Uterus (tissue), 2 donors: ENCODE results near the gene LDB3.

ENCODE experiments used
- POLR2A ChIP-seq, 2 donors: fragments of 450-650 bp; IDR thresholded peaks; one replicate each; pipeline ENCODE4 v1.6.1; 2016; ENCODE audit warnings: antibody characterized with exemption in 2 of 2, mild to moderate bottlenecking in 1 of 2, moderate library complexity in 1 of 2
- TF ChIP-seq, protein P1 (sequence below), 4 experiments: fragments of 200-600 bp in 2 of 4; fragments of 450-650 bp in 2 of 4; sonication (generic) in 2 of 4; IDR thresholded peaks; one replicate each; pipeline ENCODE4 v1.5.1; 2016 to 2019; ENCODE audit warnings: antibody characterized with exemption in 4 of 4, mild to moderate bottlenecking in 2 of 4, moderate library complexity in 1 of 4

DNA sequence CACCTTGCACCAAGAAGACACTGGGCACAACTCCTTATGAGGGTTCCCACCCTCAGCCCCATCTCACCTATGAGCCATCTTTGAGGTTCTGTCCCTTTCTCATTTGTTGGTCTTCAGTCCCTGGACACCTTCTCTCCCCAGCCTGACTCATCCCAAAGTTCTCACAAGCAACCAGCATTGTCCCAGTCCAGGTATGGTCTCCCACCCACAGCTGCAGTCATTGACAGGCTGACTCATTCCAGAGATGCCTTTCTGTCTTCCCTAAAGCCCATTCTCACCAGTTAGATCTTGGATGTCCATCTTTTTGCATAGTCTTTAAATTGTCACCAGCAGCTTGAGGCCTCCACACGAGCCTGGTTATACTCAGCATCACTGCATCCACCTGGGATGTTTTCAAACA, 61.4 kb downstream of the LDB3 start:
- TF ChIP-seq, protein P1, sequence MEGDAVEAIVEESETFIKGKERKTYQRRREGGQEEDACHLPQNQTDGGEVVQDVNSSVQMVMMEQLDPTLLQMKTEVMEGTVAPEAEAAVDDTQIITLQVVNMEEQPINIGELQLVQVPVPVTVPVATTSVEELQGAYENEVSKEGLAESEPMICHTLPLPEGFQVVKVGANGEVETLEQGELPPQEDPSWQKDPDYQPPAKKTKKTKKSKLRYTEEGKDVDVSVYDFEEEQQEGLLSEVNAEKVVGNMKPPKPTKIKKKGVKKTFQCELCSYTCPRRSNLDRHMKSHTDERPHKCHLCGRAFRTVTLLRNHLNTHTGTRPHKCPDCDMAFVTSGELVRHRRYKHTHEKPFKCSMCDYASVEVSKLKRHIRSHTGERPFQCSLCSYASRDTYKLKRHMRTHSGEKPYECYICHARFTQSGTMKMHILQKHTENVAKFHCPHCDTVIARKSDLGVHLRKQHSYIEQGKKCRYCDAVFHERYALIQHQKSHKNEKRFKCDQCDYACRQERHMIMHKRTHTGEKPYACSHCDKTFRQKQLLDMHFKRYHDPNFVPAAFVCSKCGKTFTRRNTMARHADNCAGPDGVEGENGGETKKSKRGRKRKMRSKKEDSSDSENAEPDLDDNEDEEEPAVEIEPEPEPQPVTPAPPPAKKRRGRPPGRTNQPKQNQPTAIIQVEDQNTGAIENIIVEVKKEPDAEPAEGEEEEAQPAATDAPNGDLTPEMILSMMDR (IDR thresholded peaks at IDR 0.05) = no peak
- TF ChIP-seq POLR2A (IDR thresholded peaks at IDR 0.05) = no peak
